OCI-LY7 (cell line): ENCODE measurements around the gene KLF13. TPM values are rescaled to one million over a fixed set of nuclear protein-coding genes. Genes with fewer than 3 reads are reported as not detected.
A peak's percentile ranks its signal among the peaks of the same experiment; 100 is the strongest.

Experiments
- BruUV-seq: library from RNA; stranded (reverse); fragments of 400-500 nt; replicated peaks from 2 replicates; lab custom pipeline; 2021; lab: Mats Ljungman, UMichigan
- CTCF ChIA-PET: fragments of 300-600 bp; sonication (Branson Sonifier 250); formaldehyde crosslinking; loops from one replicate; lab custom pipeline; 2022; ENCODE audit warnings: antibody characterized with exemption; ENCODE audit not compliant: unreplicated experiment; lab: Charles Lee
- POLR2A ChIA-PET: fragments of 300-600 bp; sonication (Branson Sonifier 250); formaldehyde crosslinking; loops from one replicate; lab custom pipeline; 2022; ENCODE audit warnings: antibody characterized with exemption; lab: Charles Lee
- DNase-seq: peaks from one replicate; pipeline ENCODE4 v3.0.0-alpha.2; 2015; ENCODE audit warnings: low spot score
- H2AFZ ChIP-seq: fragments of 200-600 bp; sonication (generic), shearing (Covaris generic); 2 replicates; pipeline ENCODE4 v1.6.1; 2014; ENCODE audit warnings: mild to moderate bottlenecking, antibody characterized with exemption, low read length, moderate library complexity
- H3K27ac ChIP-seq: fragments of 200-600 bp; sonication (generic); 2 replicates; pipeline ENCODE4 v1.5.1; 2014; ENCODE audit warnings: mixed run types, low read depth, mild to moderate bottlenecking, moderate library complexity, low read length, inconsistent platforms; ENCODE audit not compliant: poor library complexity, severe bottlenecking
- H3K36me3 ChIP-seq: fragments of 200-600 bp; sonication (generic); 2 replicates; pipeline ENCODE4 v1.6.1; 2014; ENCODE audit warnings: mild to moderate bottlenecking, antibody characterized with exemption, low read length, moderate library complexity, mixed read lengths; ENCODE audit not compliant: insufficient read depth
- H3K4me1 ChIP-seq: fragments of 200-600 bp; sonication (generic); 2 replicates; pipeline ENCODE4 v1.5.1; 2014; ENCODE audit warnings: mild to moderate bottlenecking, low read length; ENCODE audit not compliant: insufficient read depth, poor library complexity, severe bottlenecking
- H3K4me2 ChIP-seq: fragments of 200-600 bp; sonication (generic); 2 replicates; pipeline ENCODE4 v1.6.1; 2014; ENCODE audit warnings: mild to moderate bottlenecking, low read length
- H3K4me3 ChIP-seq: fragments of 200-600 bp; sonication (generic); 2 replicates; pipeline ENCODE4 v1.5.1; 2014; ENCODE audit warnings: mild to moderate bottlenecking, low read depth, low read length; ENCODE audit not compliant: poor library complexity, severe bottlenecking
- H3K79me2 ChIP-seq: fragments of 200-600 bp; sonication (generic); 2 replicates; pipeline ENCODE4 v1.6.1; 2016; ENCODE audit warnings: low read depth, mild to moderate bottlenecking, low read length, moderate library complexity, mixed read lengths; ENCODE audit not compliant: insufficient read depth
- H3K9me2 ChIP-seq: fragments of 200-600 bp; sonication (generic); 2 replicates; pipeline ENCODE4 v1.6.1; 2016; ENCODE audit warnings: mild to moderate bottlenecking, low read length, mixed read lengths; ENCODE audit not compliant: insufficient read depth
- H3K9me3 ChIP-seq: fragments of 200-600 bp; sonication (generic); 2 replicates; pipeline ENCODE4 v1.6.1; 2014; ENCODE audit warnings: mild to moderate bottlenecking, mixed run types, low read length, mixed read lengths
- H4K20me1 ChIP-seq: fragments of 200-600 bp; sonication (generic); 2 replicates; pipeline ENCODE4 v1.6.1; 2014; ENCODE audit warnings: mild to moderate bottlenecking, antibody characterized with exemption, low read length, moderate library complexity, mixed read lengths; ENCODE audit not compliant: insufficient read depth
- EZH2phosphoT487 ChIP-seq: fragments of 200-600 bp; sonication (generic); IDR thresholded peaks from 2 replicates; pipeline ENCODE4 v1.6.1; 2018; ENCODE audit warnings: low read depth, borderline replicate concordance, mild to moderate bottlenecking, mixed run types, antibody characterized with exemption, low read length, moderate library complexity, mixed read lengths
- intact Hi-C: fragments of 100-400 bp; cut with micrococcal nuclease; formaldehyde crosslinking; loops from one replicate; pipeline ENCODE4 v1.10.0; 2022; ENCODE audit not compliant: unreplicated experiment
- total RNA-seq, 2 experiments: library from RNA; depleted of rRNA in 1 of 2; stranded (reverse); fragments of >200 nt in 1 of 2; shearing (Covaris generic) in 1 of 2; gene quantifications; 2 replicates each; pipeline ENCODE4 v1.2.3, GENCODE V29; 2014 to 2022
- TF ChIP-seq, protein P1 (sequence below): fragments of 200-600 bp; sonication (generic); conservative IDR thresholded peaks from 2 replicates; pipeline ENCODE4 v1.5.1; 2014; ENCODE audit warnings: mild to moderate bottlenecking, antibody characterized with exemption, low read length, moderate library complexity, mixed read lengths

KLF13 gene
- total RNA-seq, 2 experiments from 2014 or later: 63.2 to 64.6 TPM

DNA sequence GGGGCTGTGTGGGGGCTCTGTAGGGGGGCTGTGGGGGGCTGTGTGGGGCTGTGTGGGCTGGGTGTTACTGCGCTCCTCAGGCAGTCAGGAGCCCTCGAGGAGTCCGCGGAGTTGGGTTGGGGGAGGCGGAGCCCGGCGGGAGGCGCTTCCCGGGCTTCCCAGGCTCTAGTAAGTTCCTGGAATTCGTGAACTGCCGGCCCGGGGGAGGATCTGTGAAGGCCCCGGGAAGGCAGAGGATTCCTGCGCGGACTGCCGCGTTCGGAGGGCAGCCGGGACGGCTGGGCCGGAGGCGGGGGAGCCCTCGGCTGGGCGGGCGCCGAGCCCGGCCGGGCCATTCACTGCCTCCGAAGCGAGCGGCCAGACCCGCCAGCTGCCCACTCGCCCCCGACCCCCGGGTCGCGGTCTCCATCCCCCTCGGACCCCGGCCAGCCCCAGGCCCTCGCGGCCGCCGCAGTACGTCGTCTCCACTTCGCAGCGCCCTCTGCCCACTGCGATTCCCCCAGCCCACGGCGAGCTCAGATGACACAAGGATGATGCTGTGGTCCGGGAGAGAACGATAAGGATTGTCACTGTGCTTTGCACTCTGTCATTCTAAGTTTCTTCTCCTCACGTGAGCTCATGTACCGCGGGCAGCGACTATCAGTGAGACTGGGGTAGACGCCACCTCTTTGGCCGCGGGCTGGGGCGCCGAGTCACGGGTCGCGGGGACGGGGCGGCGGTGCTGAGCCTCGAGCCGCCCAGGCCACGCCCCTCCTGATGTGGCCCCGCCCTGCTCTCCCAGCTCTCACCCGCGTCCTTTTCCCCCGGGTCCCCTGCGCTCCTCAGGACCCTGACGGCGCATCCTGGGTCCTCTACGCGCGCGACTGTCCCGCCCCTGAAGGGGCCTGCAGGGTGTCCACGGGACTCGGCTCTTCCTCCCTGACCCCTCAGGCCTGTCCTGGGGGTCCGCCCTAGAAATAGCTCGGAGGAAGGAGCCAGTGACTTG, 65.3 kb downstream of the KLF13 start:
- H3K4me3 ChIP-seq: peak overlapping the region; percentile 73
- ChIA-PET POLR2A (interaction anchor here (0.9 to 1.3 kb wide), 3 partner anchors 8 to 124 kb away, joined by 3 to 5 read pairs (median 3); no protein-coding TSS in a partner anchor), CTCF (interaction anchor here (0.6 kb wide), 1 partner anchor 58 kb away, joined by 4 read pairs; no protein-coding TSS in a partner anchor)
- no TSS peak for BruUV-seq
- H3K4me2 ChIP-seq: peak overlapping the region; percentile 93
- peak; percentile 71 for DNase-seq
- H3K4me1 ChIP-seq: peaks cover 23% of the 10 kb centered on the region
- no peaks in the 10 kb centered on the region for H3K9me2 ChIP-seq
- H3K27ac ChIP-seq: no peak overlapping the region
- no peaks in the 10 kb centered on the region for H3K79me2 ChIP-seq
- no peaks in the 10 kb centered on the region for H3K9me3 ChIP-seq
- H3K36me3 ChIP-seq: no peaks in the 10 kb centered on the region
- TF ChIP-seq, protein P1, sequence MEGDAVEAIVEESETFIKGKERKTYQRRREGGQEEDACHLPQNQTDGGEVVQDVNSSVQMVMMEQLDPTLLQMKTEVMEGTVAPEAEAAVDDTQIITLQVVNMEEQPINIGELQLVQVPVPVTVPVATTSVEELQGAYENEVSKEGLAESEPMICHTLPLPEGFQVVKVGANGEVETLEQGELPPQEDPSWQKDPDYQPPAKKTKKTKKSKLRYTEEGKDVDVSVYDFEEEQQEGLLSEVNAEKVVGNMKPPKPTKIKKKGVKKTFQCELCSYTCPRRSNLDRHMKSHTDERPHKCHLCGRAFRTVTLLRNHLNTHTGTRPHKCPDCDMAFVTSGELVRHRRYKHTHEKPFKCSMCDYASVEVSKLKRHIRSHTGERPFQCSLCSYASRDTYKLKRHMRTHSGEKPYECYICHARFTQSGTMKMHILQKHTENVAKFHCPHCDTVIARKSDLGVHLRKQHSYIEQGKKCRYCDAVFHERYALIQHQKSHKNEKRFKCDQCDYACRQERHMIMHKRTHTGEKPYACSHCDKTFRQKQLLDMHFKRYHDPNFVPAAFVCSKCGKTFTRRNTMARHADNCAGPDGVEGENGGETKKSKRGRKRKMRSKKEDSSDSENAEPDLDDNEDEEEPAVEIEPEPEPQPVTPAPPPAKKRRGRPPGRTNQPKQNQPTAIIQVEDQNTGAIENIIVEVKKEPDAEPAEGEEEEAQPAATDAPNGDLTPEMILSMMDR: no peak
- no peak for TF ChIP-seq EZH2phosphoT487
- no peaks in the 10 kb centered on the region for H4K20me1 ChIP-seq
- peak overlapping the region; percentile 67 for H2AFZ ChIP-seq
- intact Hi-C loops: loop anchor here (2.0 kb wide), 1 partner anchor 65 kb away; the partner anchor contains the start of gene KLF13

DNA sequence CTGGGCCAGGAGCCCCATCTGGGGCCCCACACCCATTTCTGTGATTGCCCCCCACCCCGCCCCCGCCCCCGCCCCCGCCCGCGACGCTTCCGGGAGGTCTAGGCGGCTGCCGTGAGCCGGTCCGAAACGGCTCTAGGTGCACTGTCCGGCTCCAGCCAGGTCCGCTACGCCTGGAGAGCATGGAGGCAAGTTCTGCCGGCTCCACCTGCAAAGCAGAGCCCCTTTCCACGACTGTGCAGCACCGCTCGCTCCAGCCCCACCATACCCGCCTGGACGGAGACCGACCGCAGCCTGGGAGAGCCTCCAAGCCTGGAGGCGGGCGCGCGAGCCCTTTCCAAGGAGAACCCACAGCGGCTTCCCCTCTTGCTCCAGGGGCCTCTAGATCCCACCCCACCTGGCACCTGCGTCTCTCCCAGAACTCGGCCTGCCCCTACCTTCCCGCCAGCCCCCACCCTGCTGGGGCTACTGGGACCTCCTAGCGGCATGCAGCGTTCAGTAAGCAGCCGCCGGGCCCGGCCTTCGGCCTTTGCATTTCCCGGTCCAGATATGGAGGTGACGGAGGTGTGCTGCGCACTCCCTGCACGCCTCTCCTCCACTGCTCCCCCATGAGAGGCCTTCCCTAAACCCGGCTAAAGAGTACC, 66.2 kb downstream of the KLF13 start:
- peak overlapping the region; percentile 67 for H2AFZ ChIP-seq
- intact Hi-C loops: loop anchor here (2.0 kb wide), 1 partner anchor 66 kb away; the partner anchor contains the start of gene KLF13
- no peaks in the 10 kb centered on the region for H4K20me1 ChIP-seq
- DNase-seq: peak; percentile 33
- H3K27ac ChIP-seq: no peak overlapping the region
- H3K79me2 ChIP-seq: no peaks in the 10 kb centered on the region
- ChIA-PET POLR2A (interaction anchor here (0.9 to 1.3 kb wide), 2 partner anchors 27 to 125 kb away, joined by 3 to 5 read pairs; no protein-coding TSS in a partner anchor), CTCF (interaction anchor here (0.6 kb wide), 1 partner anchor 59 kb away, joined by 4 read pairs; no protein-coding TSS in a partner anchor)
- TF ChIP-seq, protein P1: no peak
- TF ChIP-seq EZH2phosphoT487: no peak
- no TSS peak for BruUV-seq
- no peaks in the 10 kb centered on the region for H3K9me3 ChIP-seq
- peak overlapping the region; percentile 73 for H3K4me3 ChIP-seq
- peak overlapping the region; percentile 93 for H3K4me2 ChIP-seq
- peaks cover 30% of the 10 kb centered on the region for H3K4me1 ChIP-seq
- H3K9me2 ChIP-seq: no peaks in the 10 kb centered on the region
- H3K36me3 ChIP-seq: no peaks in the 10 kb centered on the region
